Heart right ventricle (tissue), 16 donors: ENCODE measurements around the gene KCNC2. TPM values are rescaled to one million over a fixed set of nuclear protein-coding genes. Genes with fewer than 3 reads are reported as not detected.

Source experiments
- ATAC-seq, 8 donors: fragments of 200-7000 bp; cut with Tn5 transposase; one replicate each; pipeline ENCODE4 v1.9.1; 2020; ENCODE audit warnings: mild to moderate bottlenecking in 8 of 8, moderate library complexity in 8 of 8, moderate number of reproducible peaks in 1 of 8
- DNase-seq, 2 donors: peaks; one replicate each; pipeline ENCODE4 v3.0.0-alpha.2; 2020
- H3K27ac ChIP-seq, 10 donors: fragments of 200-600 bp; sonication (generic) in 2 of 10; one replicate each; pipeline versions ENCODE4 v1.5.0 to v1.8.0; 2020 to 2022; ENCODE audit warnings: mild to moderate bottlenecking in 3 of 10
- H3K27me3 ChIP-seq, 7 donors: fragments of 200-600 bp; one replicate each; pipeline ENCODE4 v1.8.0; 2021 to 2022; ENCODE audit warnings: mild to moderate bottlenecking in 2 of 7
- H3K36me3 ChIP-seq, 9 donors: fragments of 200-600 bp; sonication (generic) in 1 of 9; one replicate each; pipeline versions ENCODE4 v1.5.0 to v1.8.0; 2020 to 2022; ENCODE audit warnings: mild to moderate bottlenecking in 2 of 9
- H3K4me1 ChIP-seq, 9 donors: fragments of 200-600 bp; sonication (generic) in 1 of 9; one replicate each; pipeline versions ENCODE4 v1.5.0 to v1.8.0; 2020 to 2022; ENCODE audit warnings: mild to moderate bottlenecking in 4 of 9
- H3K4me3 ChIP-seq, 10 donors: fragments of 200-600 bp; sonication (generic) in 2 of 10; one replicate each; pipeline versions ENCODE4 v1.5.0 to v1.8.0; 2020 to 2022; ENCODE audit warnings: mild to moderate bottlenecking in 7 of 10, moderate library complexity in 2 of 10
- H3K9me3 ChIP-seq, 11 donors: fragments of 200-600 bp in 10 of 11; sonication (generic) in 2 of 11; one replicate each; pipeline versions ENCODE4 v1.5.0 to v1.8.0; 2013 to 2022; ENCODE audit warnings: mild to moderate bottlenecking in 2 of 11, control low read depth in 1 of 11, moderate library complexity in 1 of 11
- WGBS, 2 donors: extraction: QIAGEN DNeasy Blood & Tissue Kit; methylation state at CpG; one replicate each; pipeline ENCODE4 v1.1.7; 2013; ENCODE audit warnings: inconsistent platforms in 1 of 2; 5-methylcytosine and 5-hydroxymethylcytosine counted together
- intact Hi-C, 10 donors: fragments of 100-400 bp; cut with DNase I; formaldehyde crosslinking; loops; one replicate each; pipeline versions ENCODE4 v1.11.1 to v1.14.2; 2022
- polyA plus RNA-seq, 2 donors: library from polyadenylated mRNA; stranded (reverse); fragments of 200-250 nt; gene quantifications; one replicate each; pipeline ENCODE4 v1.2.3, GENCODE V29; 2013
- total RNA-seq, 10 donors: library from RNA; stranded (reverse); fragmentation: NEBNext Ultra II Directional in 3 of 10; extraction: Animal tissue kit (Norgen Biotek cat#: 25700) in 3 of 10; gene quantifications; one replicate each; pipeline versions ENCODE4 v1.2.1 to v1.2.4, GENCODE V29; 2021 to 2023
- TF ChIP-seq, protein P1 (sequence below), 9 donors: fragments of 200-600 bp; sonication (generic) in 2 of 9; IDR thresholded peaks; one replicate each; pipeline versions ENCODE4 v1.5.0 to v1.8.0; 2021 to 2022; ENCODE audit warnings: antibody characterized with exemption in 9 of 9, mild to moderate bottlenecking in 5 of 9, moderate library complexity in 1 of 9
- donor health status: Arrhythmogenic right ventricular cardiomyopathy.
- donor health status: ischemic (EF 13 %, LVEDD 7.1; RV severe dilation, severe dysfunction).
- donor health status: healthy with polysubstance abuse.
- donor health status: DM: no; HTN: yes; CAD: no.
- donor health status: DM: no; HTN: no; CAD: no.
- donor health status: ischemic (EF 25% LVEDD 6.9; RV normal size, moderate dysfunction).
- donor health status: ischemic (EF 25% LVEDD 5.7; RV mildly dilated, moderate dysfunction).
- donor health status: healthy.
- donor health status: DM: yes; HTN: yes; CAD: no.
- donor health status: Ischemic cardiomyopathy.
- donor health status: ischemic (EF 35%, LVEDD 5.7; RV mildly dilated, moderate dysfunction).
- donor health status: nonischemic (EF 11% LVEDD 7.7; RV severe dilation, severe dysfunction).
- donor health status: DM: yes; HTN: yes; CAD: no.
- donor health status: PGD.
- donor health status: ischemic (EF 29% LVEDD 5.4; RV normal size, mild dysfunction).
- donor health status: nonischemic (EF 23%, LVEDD 6.1; RV moderate dilation, normal function).

The KCNC2 gene
- total and polyA plus RNA-seq, 12 donors, result not detected

DNA sequence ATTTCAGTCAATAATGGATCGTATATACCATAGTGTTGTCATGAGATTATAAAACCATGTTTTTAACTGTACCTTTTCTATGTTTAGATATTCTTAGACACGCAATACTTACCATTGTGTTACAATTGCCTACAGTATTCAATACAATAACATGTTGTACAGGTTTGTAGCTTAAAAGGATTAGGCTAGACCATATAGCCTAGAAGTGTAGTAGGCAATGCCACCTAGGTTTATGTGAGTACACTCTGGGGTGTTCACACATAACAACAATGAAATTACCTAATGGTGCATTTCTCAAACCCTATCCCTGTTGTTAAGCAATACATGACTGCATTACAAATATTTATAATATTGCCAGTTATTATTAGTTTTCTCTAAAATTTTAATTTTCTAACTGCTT is 144.2 kb downstream of the KCNC2 start:
- no peak overlapping the region for H3K27ac ChIP-seq
- DNase-seq, result no peak
- no peak overlapping the region for H3K4me3 ChIP-seq
- no peaks in the 10 kb centered on the region for H3K4me1 ChIP-seq
- intact Hi-C loops, result no loop called here
- WGBS, 2 donors, result 72 to 74% methylated on average over 2 of the region's 2 CpGs
- TF ChIP-seq, protein P1, sequence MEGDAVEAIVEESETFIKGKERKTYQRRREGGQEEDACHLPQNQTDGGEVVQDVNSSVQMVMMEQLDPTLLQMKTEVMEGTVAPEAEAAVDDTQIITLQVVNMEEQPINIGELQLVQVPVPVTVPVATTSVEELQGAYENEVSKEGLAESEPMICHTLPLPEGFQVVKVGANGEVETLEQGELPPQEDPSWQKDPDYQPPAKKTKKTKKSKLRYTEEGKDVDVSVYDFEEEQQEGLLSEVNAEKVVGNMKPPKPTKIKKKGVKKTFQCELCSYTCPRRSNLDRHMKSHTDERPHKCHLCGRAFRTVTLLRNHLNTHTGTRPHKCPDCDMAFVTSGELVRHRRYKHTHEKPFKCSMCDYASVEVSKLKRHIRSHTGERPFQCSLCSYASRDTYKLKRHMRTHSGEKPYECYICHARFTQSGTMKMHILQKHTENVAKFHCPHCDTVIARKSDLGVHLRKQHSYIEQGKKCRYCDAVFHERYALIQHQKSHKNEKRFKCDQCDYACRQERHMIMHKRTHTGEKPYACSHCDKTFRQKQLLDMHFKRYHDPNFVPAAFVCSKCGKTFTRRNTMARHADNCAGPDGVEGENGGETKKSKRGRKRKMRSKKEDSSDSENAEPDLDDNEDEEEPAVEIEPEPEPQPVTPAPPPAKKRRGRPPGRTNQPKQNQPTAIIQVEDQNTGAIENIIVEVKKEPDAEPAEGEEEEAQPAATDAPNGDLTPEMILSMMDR (IDR thresholded peaks at IDR 0.05), result no peak
- no peak for ATAC-seq
- no peaks in the 10 kb centered on the region for H3K36me3 ChIP-seq
- H3K27me3 ChIP-seq, result no peaks in the 10 kb centered on the region
- H3K9me3 ChIP-seq, result no peaks in the 10 kb centered on the region

DNA sequence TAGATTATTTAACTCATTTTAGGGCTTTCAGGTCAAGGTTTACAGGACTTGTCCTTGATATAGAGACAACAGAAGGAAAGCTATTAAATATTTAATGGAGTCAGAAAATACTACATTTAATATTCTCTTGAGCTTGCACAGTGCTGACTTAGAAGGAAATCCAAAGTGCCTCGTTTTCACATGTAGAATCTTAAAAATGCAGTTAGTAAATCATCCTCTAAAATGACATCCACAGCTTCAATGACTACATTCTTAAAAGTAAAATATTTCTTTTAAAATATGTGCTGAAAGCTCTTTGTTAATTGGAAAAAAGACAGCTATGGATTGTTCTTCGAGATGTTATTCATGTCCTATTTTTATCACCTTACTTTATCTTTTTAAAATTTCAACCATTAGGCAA is 146.9 kb downstream of the KCNC2 start:
- no peaks in the 10 kb centered on the region for H3K4me1 ChIP-seq
- no peaks in the 10 kb centered on the region for H3K27me3 ChIP-seq
- TF ChIP-seq, protein P1 (IDR thresholded peaks at IDR 0.05), result no peak
- H3K4me3 ChIP-seq, result no peak overlapping the region
- 44 to 53% methylated on average over 2 of the region's 2 CpGs for WGBS, 2 donors
- no peaks in the 10 kb centered on the region for H3K36me3 ChIP-seq
- no peaks in the 10 kb centered on the region for H3K9me3 ChIP-seq
- H3K27ac ChIP-seq, result no peak overlapping the region
- ATAC-seq (no peak), DNase-seq (no peak)
- intact Hi-C loops, result no loop called here

DNA sequence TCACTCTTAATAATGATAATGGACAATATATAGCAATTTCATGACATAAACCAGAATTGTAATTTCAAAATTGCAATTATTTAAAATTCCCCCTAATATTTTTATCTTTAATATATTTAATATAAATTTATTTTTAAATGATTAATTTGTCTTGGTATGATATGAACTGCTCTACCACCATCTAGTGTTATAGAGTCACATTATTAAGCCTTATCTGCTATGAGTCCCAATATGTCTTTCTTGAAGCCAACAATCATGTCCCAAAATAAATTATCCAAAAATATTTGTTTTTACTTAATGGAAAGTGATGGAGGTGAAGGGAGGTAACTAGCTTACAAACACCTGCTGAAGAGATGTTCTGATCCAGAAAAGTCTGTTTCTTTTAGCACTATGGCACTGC is 151.4 kb downstream of the KCNC2 start:
- intact Hi-C loops, result no loop called here
- Histone ChIP-seq H3K27me3 (no peaks in the 10 kb centered on the region), H3K27ac (no peak overlapping the region), H3K9me3 (no peaks in the 10 kb centered on the region), H3K4me1 (no peaks in the 10 kb centered on the region), H3K4me3 (no peak overlapping the region), H3K36me3 (no peaks in the 10 kb centered on the region)
- TF ChIP-seq, protein P1 (IDR thresholded peaks at IDR 0.05), result no peak
- DNase-seq (no peak), ATAC-seq (no peak)

DNA sequence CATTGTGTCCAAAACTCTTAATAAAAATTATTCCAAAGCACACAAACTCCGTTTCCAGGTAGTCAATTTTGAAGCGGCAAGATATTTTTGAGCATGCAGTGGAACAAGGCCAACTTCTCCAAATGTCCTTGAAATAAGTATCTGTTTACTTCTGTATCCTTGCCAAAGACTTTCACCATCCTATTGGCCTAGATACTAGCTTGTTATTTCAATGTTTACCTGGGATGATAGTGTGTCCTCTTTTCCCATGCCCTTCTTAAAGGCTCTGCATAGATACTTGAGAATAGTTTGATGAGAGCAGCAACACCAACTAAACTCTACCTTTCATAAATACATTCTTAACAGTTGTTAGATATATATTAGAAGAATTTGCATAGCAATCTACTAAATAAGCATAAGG is 160.9 kb downstream of the KCNC2 start:
- Histone ChIP-seq H3K4me3 (no peak overlapping the region), H3K4me1 (no peaks in the 10 kb centered on the region), H3K36me3 (no peaks in the 10 kb centered on the region), H3K27me3 (no peaks in the 10 kb centered on the region), H3K27ac (no peak overlapping the region), H3K9me3 (no peaks in the 10 kb centered on the region)
- no peak for DNase-seq
- TF ChIP-seq, protein P1 (IDR thresholded peaks at IDR 0.05), result no peak
- ATAC-seq, result no peak
- intact Hi-C loops, result no loop called here
- WGBS, 2 donors, result 76 to 93% methylated on average over 2 of the region's 2 CpGs
